ENCODE results near the gene PACRG. TPM values are rescaled to one million over a fixed set of nuclear protein-coding genes. Genes with fewer than 3 reads are reported as not detected.

The PACRG gene
- total and polyA plus RNA-seq, 10 of the 15 experiments (the other 5 are each of a cell fraction or from before 2014, with no cell fraction given) = not detected

DNA sequence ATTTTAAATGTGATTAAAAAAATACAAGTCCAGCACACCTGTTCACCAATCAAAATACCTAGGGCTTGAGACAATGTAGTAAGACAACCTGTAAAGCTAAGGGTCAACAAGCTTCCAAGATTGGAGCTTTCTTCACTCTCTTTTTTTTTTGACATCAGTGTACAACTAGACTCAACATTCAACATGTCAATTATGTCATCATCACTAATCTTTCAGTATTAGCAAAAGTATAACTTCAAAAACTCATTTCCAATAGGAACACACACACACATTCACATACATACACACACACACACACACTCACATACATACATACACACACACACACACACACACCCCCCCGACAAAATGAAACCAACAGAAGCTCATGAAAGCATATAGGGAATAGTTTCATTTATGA lies 26.2 kb upstream of the PACRG start (continued):
- TF ChIP-seq POU2F2 (IDR thresholded peaks at IDR 0.05; ENCODE audit: borderline replicate concordance, low read depth, low read length) = no peak
- TF ChIP-seq ZNF207 (IDR thresholded peaks at IDR 0.05; ENCODE audit: borderline replicate concordance) = no peak
- no peak for TF ChIP-seq SREBF2 (IDR thresholded peaks at IDR 0.05; ENCODE audit: low read length)
- no peak for TF ChIP-seq FOXK2 (IDR thresholded peaks at IDR 0.05)
- no peak for TF ChIP-seq E2F4 (IDR thresholded peaks at IDR 0.05; ENCODE audit: low read depth, low read length)

- no peaks in the 10 kb centered on the region for H3K9me3 ChIP-seq (replicated peaks; ENCODE audit: control insufficient read depth, insufficient read depth, low read length)
- no peak overlapping the region for H3K9ac ChIP-seq (ENCODE audit: control insufficient read depth, insufficient read depth, low read length)
- H3K27ac ChIP-seq (ENCODE audit: control insufficient read depth, insufficient read depth) = no peak overlapping the region
- WGBS (ENCODE audit: insufficient coverage, insufficient replicate concordance, low lambda C conversion rate, missing lambda C conversion rate) = 2% methylated on average over 2 of the region's 2 CpGs
- no peaks in the 10 kb centered on the region for H3K36me3 ChIP-seq (ENCODE audit: control insufficient read depth in 2 of 2, insufficient read depth in 2 of 2, low read length in 1 of 2)
- CTCF ChIA-PET = no interaction called here
- no peak for DNase-seq (ENCODE audit: low read depth, low spot score)
- SMC1A ChIA-PET (ENCODE audit: uncharacterized antibody, unreplicated experiment) = interaction anchor here (1.2 kb wide), 1 partner anchor 8 kb away, joined by 3 read pairs; no protein-coding TSS in a partner anchor
- H2AFZ ChIP-seq (ENCODE audit: control insufficient read depth, low read depth, low read length) = no peak overlapping the region
- no peak overlapping the region for H3K4me3 ChIP-seq
- FAIRE-seq = no peak
- BruUV-seq (replicated peaks) = no TSS peak
- POLR2A ChIA-PET = no interaction called here
- intact Hi-C loops (cut with micrococcal nuclease; ENCODE audit: unreplicated experiment) = no loop called here
- no peaks in the 10 kb centered on the region for H3K79me2 ChIP-seq (ENCODE audit: control insufficient read depth, insufficient read depth, low read length)
- ATAC-seq = no peak
- in situ Hi-C loops (cut with MboI) = no loop called here
- no peaks in the 10 kb centered on the region for H3K4me1 ChIP-seq (ENCODE audit: control insufficient read depth, insufficient read depth, low read length)
- H3K27me3 ChIP-seq (replicated peaks in 1 of 2; ENCODE audit: control insufficient read depth in 2 of 2, insufficient read depth in 2 of 2, low read length in 1 of 2) = no peaks in the 10 kb centered on the region; a peak in 1 of 4 replicates
- H4K20me1 ChIP-seq (ENCODE audit: control insufficient read depth, insufficient read depth) = no peaks in the 10 kb centered on the region
- H3K4me2 ChIP-seq (ENCODE audit: control insufficient read depth, insufficient read depth) = no peak overlapping the region
- RAD21 ChIA-PET (ENCODE audit: unreplicated experiment) = no interaction called here
- TF ChIP-seq ZNF217 (IDR thresholded peaks at IDR 0.05) (no peak), RCOR1 (conservative IDR thresholded peaks at IDR 0.05; ENCODE audit: low read depth, low read length) (no peak), PAX5 (IDR thresholded peaks at IDR 0.05; ENCODE audit: borderline replicate concordance, low read depth, low read length) (no peak), PAX8 (IDR thresholded peaks at IDR 0.05) (no peak), ZNF274 (IDR thresholded peaks at IDR 0.05; ENCODE audit: insufficient read depth, insufficient read length) (no peak)
- TF ChIP-seq, protein P1, sequence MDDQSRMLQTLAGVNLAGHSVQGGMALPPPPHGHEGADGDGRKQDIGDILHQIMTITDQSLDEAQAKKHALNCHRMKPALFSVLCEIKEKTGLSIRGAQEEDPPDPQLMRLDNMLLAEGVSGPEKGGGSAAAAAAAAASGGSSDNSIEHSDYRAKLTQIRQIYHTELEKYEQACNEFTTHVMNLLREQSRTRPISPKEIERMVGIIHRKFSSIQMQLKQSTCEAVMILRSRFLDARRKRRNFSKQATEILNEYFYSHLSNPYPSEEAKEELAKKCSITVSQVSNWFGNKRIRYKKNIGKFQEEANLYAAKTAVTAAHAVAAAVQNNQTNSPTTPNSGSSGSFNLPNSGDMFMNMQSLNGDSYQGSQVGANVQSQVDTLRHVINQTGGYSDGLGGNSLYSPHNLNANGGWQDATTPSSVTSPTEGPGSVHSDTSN (IDR thresholded peaks at IDR 0.05; ENCODE audit: insufficient replicate concordance, low read depth, low read length) = no peak
- TF ChIP-seq, protein P2, sequence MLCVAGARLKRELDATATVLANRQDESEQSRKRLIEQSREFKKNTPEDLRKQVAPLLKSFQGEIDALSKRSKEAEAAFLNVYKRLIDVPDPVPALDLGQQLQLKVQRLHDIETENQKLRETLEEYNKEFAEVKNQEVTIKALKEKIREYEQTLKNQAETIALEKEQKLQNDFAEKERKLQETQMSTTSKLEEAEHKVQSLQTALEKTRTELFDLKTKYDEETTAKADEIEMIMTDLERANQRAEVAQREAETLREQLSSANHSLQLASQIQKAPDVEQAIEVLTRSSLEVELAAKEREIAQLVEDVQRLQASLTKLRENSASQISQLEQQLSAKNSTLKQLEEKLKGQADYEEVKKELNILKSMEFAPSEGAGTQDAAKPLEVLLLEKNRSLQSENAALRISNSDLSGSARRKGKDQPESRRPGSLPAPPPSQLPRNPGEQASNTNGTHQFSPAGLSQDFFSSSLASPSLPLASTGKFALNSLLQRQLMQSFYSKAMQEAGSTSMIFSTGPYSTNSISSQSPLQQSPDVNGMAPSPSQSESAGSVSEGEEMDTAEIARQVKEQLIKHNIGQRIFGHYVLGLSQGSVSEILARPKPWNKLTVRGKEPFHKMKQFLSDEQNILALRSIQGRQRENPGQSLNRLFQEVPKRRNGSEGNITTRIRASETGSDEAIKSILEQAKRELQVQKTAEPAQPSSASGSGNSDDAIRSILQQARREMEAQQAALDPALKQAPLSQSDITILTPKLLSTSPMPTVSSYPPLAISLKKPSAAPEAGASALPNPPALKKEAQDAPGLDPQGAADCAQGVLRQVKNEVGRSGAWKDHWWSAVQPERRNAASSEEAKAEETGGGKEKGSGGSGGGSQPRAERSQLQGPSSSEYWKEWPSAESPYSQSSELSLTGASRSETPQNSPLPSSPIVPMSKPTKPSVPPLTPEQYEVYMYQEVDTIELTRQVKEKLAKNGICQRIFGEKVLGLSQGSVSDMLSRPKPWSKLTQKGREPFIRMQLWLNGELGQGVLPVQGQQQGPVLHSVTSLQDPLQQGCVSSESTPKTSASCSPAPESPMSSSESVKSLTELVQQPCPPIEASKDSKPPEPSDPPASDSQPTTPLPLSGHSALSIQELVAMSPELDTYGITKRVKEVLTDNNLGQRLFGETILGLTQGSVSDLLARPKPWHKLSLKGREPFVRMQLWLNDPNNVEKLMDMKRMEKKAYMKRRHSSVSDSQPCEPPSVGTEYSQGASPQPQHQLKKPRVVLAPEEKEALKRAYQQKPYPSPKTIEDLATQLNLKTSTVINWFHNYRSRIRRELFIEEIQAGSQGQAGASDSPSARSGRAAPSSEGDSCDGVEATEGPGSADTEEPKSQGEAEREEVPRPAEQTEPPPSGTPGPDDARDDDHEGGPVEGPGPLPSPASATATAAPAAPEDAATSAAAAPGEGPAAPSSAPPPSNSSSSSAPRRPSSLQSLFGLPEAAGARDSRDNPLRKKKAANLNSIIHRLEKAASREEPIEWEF (IDR thresholded peaks at IDR 0.05; ENCODE audit: insufficient replicate concordance, low read depth, low read length) = no peak
- TF ChIP-seq, protein P3, sequence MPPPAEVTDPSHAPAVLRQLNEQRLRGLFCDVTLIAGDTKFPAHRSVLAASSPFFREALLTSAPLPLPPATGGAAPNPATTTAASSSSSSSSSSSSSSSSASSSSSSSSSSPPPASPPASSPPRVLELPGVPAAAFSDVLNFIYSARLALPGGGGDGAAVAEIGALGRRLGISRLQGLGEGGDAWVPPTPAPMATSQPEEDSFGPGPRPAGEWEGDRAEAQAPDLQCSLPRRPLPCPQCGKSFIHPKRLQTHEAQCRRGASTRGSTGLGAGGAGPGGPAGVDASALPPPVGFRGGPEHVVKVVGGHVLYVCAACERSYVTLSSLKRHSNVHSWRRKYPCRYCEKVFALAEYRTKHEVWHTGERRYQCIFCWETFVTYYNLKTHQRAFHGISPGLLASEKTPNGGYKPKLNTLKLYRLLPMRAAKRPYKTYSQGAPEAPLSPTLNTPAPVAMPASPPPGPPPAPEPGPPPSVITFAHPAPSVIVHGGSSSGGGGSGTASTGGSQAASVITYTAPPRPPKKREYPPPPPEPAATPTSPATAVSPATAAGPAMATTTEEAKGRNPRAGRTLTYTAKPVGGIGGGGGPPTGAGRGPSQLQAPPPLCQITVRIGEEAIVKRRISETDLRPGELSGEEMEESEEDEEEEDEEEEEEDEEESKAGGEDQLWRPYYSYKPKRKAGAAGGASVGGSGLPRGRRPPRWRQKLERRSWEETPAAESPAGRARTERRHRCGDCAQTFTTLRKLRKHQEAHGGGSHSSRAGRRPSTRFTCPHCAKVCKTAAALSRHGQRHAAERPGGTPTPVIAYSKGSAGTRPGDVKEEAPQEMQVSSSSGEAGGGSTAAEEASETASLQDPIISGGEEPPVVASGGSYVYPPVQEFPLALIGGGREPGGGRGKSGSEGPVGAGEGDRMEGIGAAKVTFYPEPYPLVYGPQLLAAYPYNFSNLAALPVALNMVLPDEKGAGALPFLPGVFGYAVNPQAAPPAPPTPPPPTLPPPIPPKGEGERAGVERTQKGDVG (CRISPR knock-in tag; IDR thresholded peaks at IDR 0.05) = no peak
Observed at GRCh38 chr6:162702446-162702845, 25.3 kb upstream of the PACRG start.
